GM13976 (cell line): ENCODE data around the gene SPI1.

Source experiments
- DNase-seq: peaks from one replicate; pipeline ENCODE4 v3.0.0; 2012; ENCODE audit warnings: low spot score
- CTCF ChIP-seq: IDR thresholded peaks from 2 replicates; pipeline ENCODE4 v1.5.1; 2012; ENCODE audit warnings: borderline replicate concordance, mild to moderate bottlenecking; ENCODE audit not compliant: insufficient read depth; ENCODE audit errors: extremely low read depth, missing control alignments, control extremely low read depth
- in situ Hi-C: fragments of 300-500 bp; cut with MboI; formaldehyde crosslinking; loops from one replicate; pipeline ENCODE4 v1.12.0; 2022; ENCODE audit warnings: low sequenced_read_pairs, mixed read lengths, inconsistent platforms; ENCODE audit not compliant: unreplicated experiment

Gene SPI1

GRCh38 chr11:47328449-47329390 is 49.6 kb downstream of the SPI1 start:
- in situ Hi-C loops, result no loop called here
- no peak for DNase-seq
- no peak for TF ChIP-seq CTCF

- in situ Hi-C loops, result no loop called here
- TF ChIP-seq CTCF, result no peak
- no peak for DNase-seq
Observed at GRCh38 chr11:47327949-47328348, 50.4 kb downstream of the SPI1 start.

- in situ Hi-C loops, result no loop called here
- peak; percentile 30 for DNase-seq
- no peak for TF ChIP-seq CTCF
Observed at GRCh38 chr11:47327025-47327424, 51.3 kb downstream of the SPI1 start.

GRCh38 chr11:47326198-47326597 is 52.1 kb downstream of the SPI1 start:
- TF ChIP-seq CTCF, result no peak
- in situ Hi-C loops, result no loop called here
- no peak for DNase-seq

GRCh38 chr11:47325271-47326041 is 52.9 kb downstream of the SPI1 start:
- in situ Hi-C loops, result no loop called here
- no peak for DNase-seq
- no peak for TF ChIP-seq CTCF

- no peak for DNase-seq
- TF ChIP-seq CTCF, result no peak
- in situ Hi-C loops, result no loop called here
Observed at GRCh38 chr11:47324520-47324919, 53.8 kb downstream of the SPI1 start.
